Urothelium cell line (cell line): Measurements from ENCODE around the gene CD86.
A peak's percentile ranks its signal among the peaks of the same experiment; 100 is the strongest.
"Not testable (repeated sequence)": the region's sequence is repeated elsewhere in the genome, so short reads cannot be mapped to it uniquely, and the experiment has no call there.

Experiments
- DNase-seq: peaks from one replicate; pipeline ENCODE4 v3.0.0; 2011; ENCODE audit warnings: low spot score, mixed read lengths
- FAIRE-seq: peaks from 2 replicates; lab custom pipeline; 2011; peaks lifted over from hg19 to GRCh38; lab: Jason Lieb, UNC

Gene CD86, protein sequence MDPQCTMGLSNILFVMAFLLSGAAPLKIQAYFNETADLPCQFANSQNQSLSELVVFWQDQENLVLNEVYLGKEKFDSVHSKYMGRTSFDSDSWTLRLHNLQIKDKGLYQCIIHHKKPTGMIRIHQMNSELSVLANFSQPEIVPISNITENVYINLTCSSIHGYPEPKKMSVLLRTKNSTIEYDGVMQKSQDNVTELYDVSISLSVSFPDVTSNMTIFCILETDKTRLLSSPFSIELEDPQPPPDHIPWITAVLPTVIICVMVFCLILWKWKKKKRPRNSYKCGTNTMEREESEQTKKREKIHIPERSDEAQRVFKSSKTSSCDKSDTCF

DNA sequence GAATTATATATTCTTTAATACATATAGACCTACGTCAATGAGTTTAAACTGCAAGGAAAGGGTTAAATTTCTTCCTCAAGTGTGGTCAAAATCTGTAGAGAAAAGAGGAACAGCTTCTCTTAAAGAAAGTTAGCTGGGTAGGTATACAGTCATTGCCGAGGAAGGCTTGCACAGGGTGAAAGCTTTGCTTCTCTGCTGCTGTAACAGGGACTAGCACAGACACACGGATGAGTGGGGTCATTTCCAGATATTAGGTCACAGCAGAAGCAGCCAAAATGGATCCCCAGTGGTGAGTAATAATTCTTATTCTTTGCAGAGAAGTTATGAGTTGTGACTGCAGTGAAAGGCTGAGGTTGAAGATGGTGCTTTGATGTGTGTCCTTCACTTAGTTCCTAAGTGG is at the start of gene CD86:
Gene CD86 (plus strand): TSS at position 148 of the 400 bp plus-strand sequence. CDS start 128 bp downstream, at position 276.
- FAIRE-seq = no peak
- DNase-seq = no peak

DNA sequence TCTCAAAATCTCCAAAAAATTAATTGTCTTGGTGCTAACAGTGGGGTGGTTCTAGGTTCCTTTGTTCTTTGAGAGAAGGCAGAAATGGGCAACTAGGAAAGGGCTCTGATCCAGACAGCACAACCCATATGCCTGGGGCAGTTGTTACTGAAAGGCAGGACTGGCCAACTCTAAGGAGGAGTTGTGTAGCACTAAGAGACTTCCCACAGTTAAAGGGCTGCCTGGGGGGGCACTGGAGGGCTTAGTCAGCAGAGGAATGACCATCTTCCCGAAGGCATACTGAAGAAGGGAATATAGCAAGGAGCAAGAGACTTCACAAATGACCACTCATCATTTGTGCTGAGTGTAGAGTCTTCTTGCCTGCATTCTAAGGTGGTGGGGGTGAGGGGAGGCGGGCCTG is 48.9 kb upstream of the CD86 start:
- FAIRE-seq (no peak), DNase-seq (no peak)

DNA sequence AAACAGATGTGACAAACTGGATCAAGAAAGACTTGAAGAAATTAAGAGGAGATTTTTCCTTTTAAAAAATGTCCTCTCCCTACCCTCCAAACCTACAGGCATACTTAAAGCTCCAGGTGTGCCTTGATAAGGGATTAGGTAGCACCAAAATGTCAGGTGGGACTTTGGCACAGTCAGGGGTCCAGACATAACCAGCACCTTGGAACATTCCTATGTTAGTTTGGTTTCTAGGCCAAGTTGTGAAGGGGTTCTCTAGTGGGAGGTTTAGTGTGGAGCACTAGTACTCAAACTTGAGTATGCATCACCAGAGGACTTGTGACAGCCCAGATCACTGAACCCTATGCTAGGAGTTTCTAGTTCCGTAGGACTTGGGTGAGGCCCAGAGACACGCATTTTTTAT is 47.0 kb upstream of the CD86 start:
- DNase-seq (no peak), FAIRE-seq (no peak)

DNA sequence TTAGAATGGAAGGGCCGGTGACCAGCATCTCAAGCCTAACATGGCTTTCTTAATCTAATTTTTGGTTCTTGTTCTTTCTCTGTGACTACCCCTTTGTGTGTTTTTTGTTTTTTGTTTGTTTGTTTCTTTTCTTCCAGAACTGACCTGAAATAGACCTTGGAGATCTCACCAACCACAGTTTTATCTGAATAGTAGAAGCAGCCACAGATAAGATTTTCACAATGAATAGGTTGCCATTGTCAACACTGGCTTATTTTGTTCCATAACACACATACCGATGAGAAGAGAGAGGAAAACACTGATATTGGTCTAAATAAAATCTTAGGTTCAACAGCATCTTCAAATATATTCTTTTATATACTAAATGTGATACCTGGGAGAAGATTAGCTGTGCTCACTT is 44.7 kb upstream of the CD86 start:
- no peak for DNase-seq
- no peak for FAIRE-seq

DNA sequence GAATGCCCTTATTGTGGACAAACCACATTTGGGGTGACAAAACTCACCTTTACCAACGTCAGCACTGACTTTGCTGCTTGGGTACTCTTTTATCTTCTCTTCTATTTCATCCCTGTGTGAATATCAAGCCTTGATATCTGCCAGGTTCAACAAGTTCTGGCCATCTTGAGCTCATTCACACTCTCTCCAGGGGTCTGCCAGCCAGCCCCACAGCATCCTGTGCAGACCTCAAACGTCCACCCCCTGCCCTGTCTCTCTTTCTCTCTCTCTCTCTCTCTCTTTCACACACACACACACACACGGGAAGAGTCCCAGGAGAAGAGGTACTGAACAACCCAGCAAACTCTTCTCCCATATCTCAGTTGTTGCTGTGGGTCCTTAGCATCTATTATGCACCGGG is 43.8 kb upstream of the CD86 start:
- DNase-seq (no peak), FAIRE-seq (no peak)

DNA sequence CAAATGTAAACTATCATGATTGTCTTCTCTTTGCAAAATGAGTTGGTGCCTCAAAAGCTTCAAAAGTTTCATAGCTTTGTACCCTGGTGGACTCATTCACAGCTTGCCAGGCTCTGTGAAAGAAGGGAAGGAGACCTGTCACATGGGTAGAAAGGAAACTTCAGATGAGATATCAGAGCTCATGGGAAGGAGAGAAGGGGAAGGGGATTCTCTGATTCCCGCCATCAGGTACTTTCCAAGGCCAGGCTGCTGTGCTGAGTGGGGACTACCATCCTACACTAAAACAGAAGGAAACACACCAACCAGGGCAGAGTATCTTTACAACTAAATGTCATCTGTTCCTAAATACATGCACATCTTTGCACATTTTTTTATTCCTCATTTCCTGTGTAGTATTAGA is 42.3 kb upstream of the CD86 start:
- DNase-seq (no peak), FAIRE-seq (no peak)

DNA sequence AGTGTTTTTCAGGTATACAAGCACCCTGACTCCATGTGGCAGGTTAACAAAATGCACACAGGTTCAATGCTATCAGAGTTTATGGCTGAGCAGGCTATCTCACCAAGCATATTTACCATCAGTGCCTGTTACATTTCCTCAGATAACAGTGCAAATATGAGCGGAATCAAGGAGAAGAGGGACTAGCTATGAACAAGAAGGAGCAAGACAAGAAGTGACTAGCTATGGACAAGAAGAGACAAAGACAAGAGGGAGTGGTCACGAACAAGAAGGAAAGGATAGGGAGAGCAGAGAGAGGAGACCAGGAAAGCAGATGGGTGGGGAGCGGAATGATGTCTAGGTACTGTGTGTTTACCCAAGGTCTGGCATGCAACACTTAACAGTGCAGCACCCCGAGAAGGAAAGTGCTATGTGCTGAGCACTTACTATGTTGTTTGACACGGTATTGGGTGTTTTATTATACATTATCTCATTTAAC is 41.7 kb upstream of the CD86 start:
- no peak for FAIRE-seq
- DNase-seq = no peak

DNA sequence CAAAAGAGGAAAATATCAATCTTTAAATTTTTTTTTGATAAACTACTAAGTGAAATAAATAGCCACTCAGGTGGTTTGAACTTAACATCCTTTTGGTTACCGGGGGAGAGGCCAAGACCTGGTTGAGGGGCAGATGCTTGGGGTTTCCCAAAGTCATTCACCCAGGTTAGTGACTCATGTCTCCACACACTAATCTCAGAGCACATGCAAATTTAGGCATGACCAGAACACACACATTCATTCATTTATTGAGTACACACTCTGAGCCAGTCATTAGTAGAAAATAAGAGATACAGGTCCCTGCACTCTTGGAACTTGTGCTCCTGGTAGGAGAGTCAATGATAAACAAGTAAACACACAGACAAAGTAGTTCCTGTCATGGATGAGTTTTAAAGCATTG is 40.4 kb upstream of the CD86 start:
- FAIRE-seq (no peak), DNase-seq (no peak)

DNA sequence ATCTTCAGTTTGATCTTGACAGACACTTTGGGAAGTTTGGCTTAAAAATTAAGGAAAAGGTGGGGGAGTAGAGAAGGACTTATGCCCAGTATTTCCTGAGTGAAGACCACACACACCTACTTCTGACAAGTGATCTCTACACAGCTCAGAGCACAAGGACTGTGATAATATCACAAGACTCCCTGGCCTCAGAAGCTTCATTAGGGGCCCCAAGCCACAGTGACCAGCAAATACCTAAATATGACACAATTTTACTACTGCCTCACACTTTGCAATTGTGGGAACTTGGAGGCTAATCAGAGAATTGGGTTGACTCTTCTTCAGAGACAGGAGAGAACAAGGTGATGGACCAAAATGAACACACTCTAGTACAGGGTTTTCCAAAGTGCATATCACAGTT is 35.7 kb upstream of the CD86 start:
- FAIRE-seq = no peak
- DNase-seq = no peak

DNA sequence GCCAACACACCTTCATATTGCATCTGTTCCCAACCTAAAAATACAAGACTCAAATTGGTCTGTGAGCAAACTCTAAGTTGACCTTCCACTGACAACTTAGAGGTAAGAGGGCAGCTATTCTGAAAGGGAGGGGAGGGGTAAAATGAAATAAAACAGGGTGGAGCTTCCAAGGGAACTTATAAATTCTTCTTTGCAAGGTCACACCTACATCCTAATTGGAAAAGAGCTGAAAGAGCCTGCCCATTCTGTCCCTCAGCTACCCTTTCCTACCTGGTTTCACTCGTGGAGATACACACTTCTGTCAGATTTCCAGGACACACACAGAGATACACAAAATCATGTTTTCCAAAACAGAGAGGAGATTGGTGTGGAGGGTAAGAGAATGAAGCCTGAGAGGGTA is 34.1 kb upstream of the CD86 start:
- DNase-seq = no peak
- no peak for FAIRE-seq

DNA sequence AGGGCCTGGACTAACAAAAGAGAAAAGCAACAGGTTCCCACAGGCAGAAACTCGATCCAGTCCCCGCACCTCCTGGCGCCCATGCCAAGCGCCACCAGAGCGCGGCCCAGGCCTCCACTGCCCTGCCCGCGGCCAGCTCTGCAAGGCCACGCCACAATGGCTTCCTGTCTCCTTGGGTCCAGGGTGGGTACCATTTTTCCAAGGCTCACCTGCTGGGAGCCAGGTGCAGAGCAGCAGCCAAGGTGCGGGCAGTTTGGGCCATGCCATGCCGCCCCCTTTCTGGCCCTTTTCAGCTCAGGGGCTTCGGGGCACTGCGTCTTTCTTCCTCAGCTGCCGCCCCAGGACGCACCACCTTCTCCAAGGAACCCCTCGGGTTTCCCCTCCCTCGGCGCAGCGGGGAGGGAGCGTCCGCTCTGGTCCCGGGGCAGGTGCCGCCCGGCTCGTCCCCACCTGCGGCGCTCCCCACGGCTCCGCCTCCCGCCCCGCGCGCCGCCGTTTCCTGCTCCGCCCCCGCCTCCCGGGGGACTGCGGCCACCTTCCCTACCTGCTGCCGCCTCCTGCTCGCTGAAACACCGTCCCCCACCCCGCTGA is 33.3 kb upstream of the CD86 start, which contains the start of gene ILDR1:
Gene ILDR1 (minus strand): TSS at position 437 of the 591 bp plus-strand sequence. CDS start 170 bp downstream, at position 267.
- DNase-seq (no peak), FAIRE-seq (no peak)

DNA sequence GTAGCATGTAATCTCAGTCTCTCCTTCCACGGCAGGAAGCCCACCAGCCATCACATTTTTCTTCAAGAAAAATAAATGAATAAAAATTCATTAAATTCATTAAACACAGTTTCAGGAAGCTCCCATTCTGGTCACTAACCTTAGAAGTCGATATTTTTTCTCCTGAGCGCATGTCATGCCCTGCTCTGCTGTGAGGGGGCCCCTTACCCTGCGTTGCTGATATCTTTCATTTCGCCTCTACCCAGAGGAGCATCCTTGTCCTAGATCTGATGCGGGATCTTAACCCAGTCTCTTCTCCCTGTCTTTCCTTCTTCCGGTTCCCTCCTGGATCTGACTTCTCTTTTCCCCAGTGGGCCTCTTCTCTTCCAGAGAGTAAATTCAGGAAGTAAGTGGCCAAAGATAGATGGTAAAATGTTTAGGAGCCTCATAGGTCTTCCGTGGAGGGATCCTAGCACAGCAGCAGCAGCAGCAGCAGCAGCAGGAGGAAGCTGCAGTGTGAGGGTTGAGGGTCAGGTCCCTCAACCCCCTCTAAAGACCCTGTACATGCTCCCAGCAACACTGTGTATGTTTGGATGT is 31.7 kb upstream of the CD86 start:
- DNase-seq (no peak), FAIRE-seq (no peak)

DNA sequence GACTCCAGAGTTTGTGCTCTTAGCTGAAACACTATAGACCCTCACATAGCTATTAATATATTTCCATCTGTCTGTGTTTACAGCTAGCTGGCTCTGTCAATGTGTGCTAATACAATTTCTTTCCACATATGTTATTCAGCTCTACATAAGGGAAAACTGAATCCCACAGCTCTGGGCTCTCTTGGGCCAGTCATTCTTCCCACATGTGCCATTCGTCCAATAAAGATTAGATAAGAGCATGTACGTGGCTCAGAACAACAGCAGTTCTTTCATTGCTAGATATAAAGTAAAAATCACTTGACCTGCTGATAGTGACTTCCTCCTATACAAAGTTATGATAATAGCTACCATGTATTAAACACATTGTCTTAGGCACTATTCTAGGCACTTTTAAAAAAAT is 30.4 kb upstream of the CD86 start:
- no peak for FAIRE-seq
- DNase-seq = no peak

DNA sequence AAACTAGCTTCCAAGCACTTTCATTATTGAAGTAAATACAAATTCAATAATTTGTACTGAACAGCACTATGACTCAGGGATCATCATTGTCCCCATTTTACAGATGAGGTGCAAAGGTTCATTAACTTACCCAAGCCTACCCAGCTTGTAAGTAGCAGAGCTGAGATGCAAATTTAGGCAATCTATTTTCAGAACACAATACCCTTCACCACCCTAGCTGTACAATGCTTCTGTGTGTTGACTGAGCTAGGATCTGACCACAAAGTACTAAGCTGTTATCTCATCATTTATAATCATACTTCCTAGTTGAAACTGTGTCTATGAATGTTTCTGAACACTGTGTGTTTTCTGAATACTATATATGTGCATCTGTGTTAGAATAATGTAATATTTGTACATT is 29.9 kb upstream of the CD86 start:
- DNase-seq (no peak), FAIRE-seq (peak; percentile 44)

DNA sequence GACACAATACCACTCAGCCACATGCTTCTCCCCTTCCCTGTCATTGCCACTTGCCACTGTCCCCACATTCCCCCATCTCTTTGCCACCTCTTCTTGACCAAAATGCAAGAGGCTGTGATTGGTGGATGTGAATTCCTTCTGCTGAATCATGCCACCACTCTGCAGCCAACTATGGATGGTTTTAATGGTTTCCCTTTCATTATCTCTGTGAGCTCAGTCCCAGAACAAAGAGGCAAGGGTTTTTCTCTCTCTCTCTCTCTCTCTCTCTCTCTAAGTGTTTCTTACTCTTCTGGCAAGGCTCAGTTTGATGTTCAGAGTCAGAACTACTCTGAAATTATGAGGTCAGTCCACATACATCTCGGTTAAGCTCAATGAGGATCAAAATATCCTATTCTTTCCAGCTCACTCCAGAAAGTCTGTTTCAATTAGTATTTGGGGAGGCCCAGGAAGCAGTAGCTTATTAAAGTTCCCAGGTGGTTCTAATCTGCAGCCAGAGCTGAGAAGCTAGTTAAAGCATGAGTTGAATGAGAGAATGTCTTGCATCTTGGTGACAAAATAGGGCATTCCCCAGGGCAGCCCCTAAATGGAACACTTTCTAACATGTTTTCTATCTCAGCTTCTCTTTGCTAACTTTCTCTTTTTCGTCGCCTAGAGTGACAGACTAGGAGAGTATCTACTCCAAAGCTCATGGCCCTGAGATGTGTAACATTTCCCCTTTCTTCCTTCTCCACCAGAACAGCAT is 24.6 kb upstream of the CD86 start:
- DNase-seq (no peak), FAIRE-seq (no peak)

DNA sequence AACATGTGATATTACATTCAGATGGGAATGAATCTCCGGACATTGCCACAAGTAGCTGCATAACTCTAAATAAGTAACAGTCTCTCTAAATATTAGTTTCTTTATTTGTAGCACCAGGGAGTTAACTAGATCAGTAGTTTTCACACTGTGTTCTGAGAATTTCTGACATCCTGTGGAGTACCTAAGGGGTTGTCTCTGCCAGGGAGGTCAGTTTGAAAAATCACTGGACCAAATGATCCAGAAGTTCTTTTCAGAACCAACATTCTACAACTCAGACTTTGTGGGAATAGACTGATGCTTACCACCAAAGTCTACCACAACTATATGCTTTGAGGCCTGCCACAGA is 24.1 kb upstream of the CD86 start:
- DNase-seq (no peak), FAIRE-seq (no peak)

DNA sequence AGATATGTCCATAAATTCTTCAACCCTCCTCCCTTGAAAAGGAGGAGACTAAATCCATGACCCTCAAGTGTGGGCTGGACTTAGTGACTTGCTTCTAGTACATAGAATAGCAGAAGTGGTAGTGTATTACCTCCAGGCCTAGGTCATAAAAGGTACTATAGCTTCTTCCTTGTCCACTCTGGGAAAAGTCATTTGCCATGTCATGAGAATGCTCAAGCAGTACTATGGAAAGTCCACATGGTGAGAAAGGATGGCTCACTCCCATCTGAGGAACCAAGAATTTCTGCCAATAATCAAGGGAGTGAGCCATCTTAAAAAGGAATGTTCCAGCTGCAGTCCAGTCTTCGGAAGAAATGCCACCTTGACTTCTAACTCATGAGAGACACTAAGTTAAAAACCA is 22.6 kb upstream of the CD86 start:
- FAIRE-seq (no peak), DNase-seq (no peak)

DNA sequence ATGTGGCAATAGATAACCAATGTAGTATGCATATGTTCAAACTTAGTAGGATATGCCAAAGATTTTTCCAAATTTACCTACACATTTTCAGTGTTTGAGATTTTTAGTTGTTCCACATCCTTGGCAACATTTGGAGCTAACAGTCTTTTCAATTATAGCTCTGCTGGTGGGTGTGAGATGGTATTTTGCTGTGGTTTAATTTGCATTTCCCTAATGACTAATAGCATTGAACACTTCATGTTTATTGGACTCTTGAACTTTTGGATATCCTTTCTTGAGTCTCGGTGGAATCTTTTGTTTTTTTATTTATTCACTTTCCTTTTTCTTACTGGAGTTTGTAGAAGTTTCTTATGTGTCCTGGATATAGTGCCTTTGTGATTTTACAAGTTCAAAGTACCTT is 22.1 kb upstream of the CD86 start:
- no peak for DNase-seq
- FAIRE-seq = no peak

DNA sequence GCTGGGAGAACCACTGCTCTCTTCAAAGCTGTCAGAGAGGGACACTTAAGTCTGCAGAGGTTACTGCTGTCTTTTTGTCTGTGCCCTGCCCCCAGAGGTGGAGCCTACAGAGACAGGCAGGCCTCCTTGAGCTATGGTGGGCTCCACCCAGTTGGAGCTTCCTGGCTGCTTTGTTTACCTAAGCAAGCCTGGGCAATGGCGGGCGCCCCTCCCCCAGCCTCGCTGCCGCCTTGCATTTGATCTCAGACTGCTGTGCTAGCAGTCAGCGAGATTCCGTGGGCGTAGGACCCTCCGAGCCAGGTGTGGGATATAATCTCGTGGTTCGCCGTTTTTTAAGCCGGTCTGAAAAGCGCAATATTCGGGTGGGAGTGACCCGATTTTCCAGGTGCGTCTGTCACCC is 7.9 kb upstream of the CD86 start:
- FAIRE-seq, DNase-seq: not testable (repeated sequence)

DNA sequence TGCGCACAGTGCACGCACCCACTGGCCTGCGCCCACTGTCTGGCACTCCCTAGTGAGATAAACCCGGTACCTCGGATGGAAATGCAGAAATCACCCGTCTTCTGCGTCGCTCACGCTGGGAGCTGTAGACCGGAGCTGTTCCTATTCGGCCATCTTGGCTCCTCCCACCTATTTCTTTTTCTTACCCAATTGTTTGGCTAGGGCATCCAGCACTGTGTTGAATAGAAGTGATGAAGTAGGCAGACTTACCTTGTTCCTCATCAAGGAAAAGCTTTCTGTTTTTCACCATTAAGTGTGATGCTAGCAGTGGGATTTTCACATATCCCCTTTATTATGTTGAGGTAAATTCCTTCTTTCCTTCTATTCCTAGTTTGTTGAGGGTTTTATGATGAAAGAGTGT is 7.4 kb upstream of the CD86 start:
- not testable (repeated sequence) for FAIRE-seq, DNase-seq

DNA sequence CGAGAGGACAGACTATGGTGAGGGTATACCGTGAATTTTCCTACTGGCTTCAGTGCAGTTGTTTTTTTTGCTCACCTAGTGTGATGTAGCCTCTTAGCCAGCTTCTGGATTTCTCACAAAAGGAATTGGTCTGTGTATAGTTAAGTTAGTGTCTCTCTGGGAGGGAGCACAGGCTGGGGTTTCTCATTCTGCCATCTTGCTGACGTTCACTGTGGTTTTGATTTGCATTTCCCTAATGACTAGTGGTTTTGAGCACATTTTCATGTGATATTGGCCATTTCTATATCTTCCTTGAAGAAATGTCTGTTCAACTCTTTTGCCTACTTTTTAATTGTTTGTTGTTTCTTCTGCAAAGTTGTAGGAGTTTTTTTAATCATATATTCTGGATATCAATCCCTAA is 2.2 kb upstream of the CD86 start:
- FAIRE-seq (no peak), DNase-seq (no peak)

DNA sequence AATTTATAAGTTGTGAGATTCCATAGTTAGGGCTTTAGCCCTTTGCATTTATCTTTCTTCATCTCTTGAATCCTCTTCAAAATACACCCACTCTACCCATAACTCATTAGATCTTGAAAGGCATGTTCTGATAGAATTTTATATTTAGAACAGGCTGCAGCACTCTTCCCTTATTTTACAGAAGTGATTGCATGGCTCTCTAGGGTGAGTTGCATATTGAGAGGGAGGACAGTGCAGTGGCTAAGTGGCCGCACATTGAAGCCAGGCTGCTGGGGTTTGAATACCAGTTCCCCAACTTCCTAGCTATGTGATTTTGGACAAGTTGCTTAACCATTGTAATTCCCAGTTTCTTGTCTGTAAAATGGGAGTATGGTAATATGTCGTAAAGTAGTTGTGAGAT is 2.5 kb downstream of the CD86 start:
- DNase-seq (no peak), FAIRE-seq (no peak)
